ENCODE results near the gene HOMER3. TPM values are rescaled to one million over a fixed set of nuclear protein-coding genes. Genes with fewer than 3 reads are reported as not detected.

HOMER3 gene
- total RNA-seq, 4 donors from 2014 or later = 8.1 to 82.0 (median 12.7) TPM

GRCh38 chr19:18924684-18925213 lies 16.3 kb downstream of the HOMER3 start:
- whole genome bisulfite sequencing, 2 donors (ENCODE audit: low coverage in 1 of 2) = 90 to 100% methylated on average over 3 to 15 of the region's 15 CpGs
- no peaks in the 10 kb centered on the region for H3K27me3 ChIP-seq
- H3K36me3 ChIP-seq = peaks cover 0 to 35% (median 14%) of the 10 kb centered on the region in 4 donors
- H3K27ac ChIP-seq = no peak overlapping the region
- no peaks in the 10 kb centered on the region for H3K9me3 ChIP-seq
- intact Hi-C loops (cut with DNase I; ENCODE audit: low total_unique reads) = no loop called here
- TF ChIP-seq POLR2AphosphoS5 (IDR thresholded peaks at IDR 0.05) = no peak
- TF ChIP-seq POLR2A (IDR thresholded peaks at IDR 0.05) = no peak
- TF ChIP-seq CTCF (IDR thresholded peaks at IDR 0.05) = no peak
- no peak for TF ChIP-seq EP300 (IDR thresholded peaks at IDR 0.05; ENCODE audit: low read depth)
- peaks cover 7 to 13% (median 10%) of the 10 kb centered on the region in 4 donors for H3K4me1 ChIP-seq
- in situ Hi-C loops (cut with MboI; ENCODE audit: low pct_ligation_motif_present in 1 of 4, low pct_unique_long_range_greater_than_20kb in 1 of 4, low sequenced_read_pairs in 3 of 4) = no loop called here
- H3K4me3 ChIP-seq = no peak overlapping the region
- DNase-seq = no peak

- intact Hi-C loops (cut with DNase I; ENCODE audit: low total_unique reads) = no loop called here
Measured at GRCh38 chr19:18922228-18922985, 18.6 kb downstream of the HOMER3 start.

GRCh38 chr19:18921593-18921992 lies 19.4 kb downstream of the HOMER3 start:
- DNase-seq = no peak
- Histone ChIP-seq H3K4me1 (peaks cover 14 to 28% (median 24%) of the 10 kb centered on the region in 4 donors), H3K4me3 (no peak overlapping the region), H3K36me3 (peaks cover 0 to 35% (median 14%) of the 10 kb centered on the region in 4 donors), H3K27me3 (no peaks in the 10 kb centered on the region), H3K27ac (no peak overlapping the region), H3K9me3 (no peaks in the 10 kb centered on the region)
- 96 to 97% methylated on average over 14 to 16 of the region's 17 CpGs for WGBS, 2 donors (ENCODE audit: low coverage in 1 of 2)
- TF ChIP-seq POLR2AphosphoS5 (IDR thresholded peaks at IDR 0.05) = no peak
- no peak for TF ChIP-seq POLR2A (IDR thresholded peaks at IDR 0.05)
- no peak for TF ChIP-seq EP300 (IDR thresholded peaks at IDR 0.05; ENCODE audit: low read depth)
- no peak for TF ChIP-seq CTCF (IDR thresholded peaks at IDR 0.05)
- in situ Hi-C loops (cut with MboI; ENCODE audit: low pct_ligation_motif_present in 1 of 4, low pct_unique_long_range_greater_than_20kb in 1 of 4, low sequenced_read_pairs in 3 of 4) = no loop called here
- intact Hi-C loops (cut with DNase I; ENCODE audit: low total_unique reads) = no loop called here

More at GRCh38 chr19:18922228-18922985, 18.6 kb downstream of the HOMER3 start:
- WGBS, 2 donors (ENCODE audit: low coverage in 1 of 2) = 91% methylated on average over 28 of the region's 29 CpGs; no CpG with 5 or more reads in 1 of the 2 donors
- no peak overlapping the region for H3K4me3 ChIP-seq
- no peak for TF ChIP-seq POLR2AphosphoS5 (IDR thresholded peaks at IDR 0.05)
- no peak for TF ChIP-seq EP300 (IDR thresholded peaks at IDR 0.05; ENCODE audit: low read depth)
- no peak for TF ChIP-seq POLR2A (IDR thresholded peaks at IDR 0.05)
- no peak for TF ChIP-seq CTCF (IDR thresholded peaks at IDR 0.05)
- H3K27ac ChIP-seq = no peak overlapping the region
- no peaks in the 10 kb centered on the region for H3K27me3 ChIP-seq
- peaks cover 13 to 25% (median 22%) of the 10 kb centered on the region in 4 donors for H3K4me1 ChIP-seq
- in situ Hi-C loops (cut with MboI; ENCODE audit: low pct_ligation_motif_present in 1 of 4, low pct_unique_long_range_greater_than_20kb in 1 of 4, low sequenced_read_pairs in 3 of 4) = no loop called here
- H3K36me3 ChIP-seq = peaks cover 0 to 35% (median 14%) of the 10 kb centered on the region in 4 donors
- no peaks in the 10 kb centered on the region for H3K9me3 ChIP-seq
- DNase-seq = no peak

GRCh38 chr19:18920400-18920799 lies 20.6 kb downstream of the HOMER3 start:
- Histone ChIP-seq H3K36me3 (peaks cover 0 to 33% (median 11%) of the 10 kb centered on the region in 4 donors), H3K4me1 (peaks cover 14 to 31% (median 25%) of the 10 kb centered on the region in 4 donors), H3K4me3 (peak overlapping the region in 3 of 4 donors; percentile 77 to 98 (median 82)), H3K27ac (peak overlapping the region in 3 of 4 donors; percentile 67 to 99 (median 88)), H3K27me3 (no peaks in the 10 kb centered on the region), H3K9me3 (no peaks in the 10 kb centered on the region)
- in situ Hi-C loops (cut with MboI; ENCODE audit: low pct_ligation_motif_present in 1 of 4, low pct_unique_long_range_greater_than_20kb in 1 of 4, low sequenced_read_pairs in 3 of 4) (no loop called here), intact Hi-C loops (cut with DNase I; ENCODE audit: low total_unique reads) (no loop called here)
- no peak for DNase-seq
- 39 to 52% methylated on average over 3 to 9 of the region's 9 CpGs for WGBS, 2 donors (ENCODE audit: low coverage in 1 of 2)
- TF ChIP-seq POLR2A (IDR thresholded peaks at IDR 0.05) (no peak), POLR2AphosphoS5 (IDR thresholded peaks at IDR 0.05) (no peak), CTCF (IDR thresholded peaks at IDR 0.05) (no peak)
